Nephron (organoid): ENCODE data around the gene CD79B.

Experiments
- H3K27ac Mint-ChIP-seq, 3 experiments: 2 replicates each; pipeline ENCODE4 v1.8.0; 2020; ENCODE audit warnings: mixed read lengths in 3 of 3, mild to moderate bottlenecking in 2 of 3, moderate library complexity in 1 of 3
- H3K27me3 Mint-ChIP-seq: 2 replicates; pipeline ENCODE4 v1.8.0; 2021; ENCODE audit warnings: low read depth, mild to moderate bottlenecking, moderate library complexity, mixed read lengths
- H3K36me3 Mint-ChIP-seq: 2 replicates; pipeline ENCODE4 v1.8.0; 2020; ENCODE audit warnings: low read depth, mixed read lengths
- H3K4me1 Mint-ChIP-seq: 2 replicates; pipeline ENCODE4 v1.8.0; 2020; ENCODE audit warnings: mixed read lengths
- H3K4me3 Mint-ChIP-seq, 3 experiments: 2 replicates each; pipeline ENCODE4 v1.8.0; 2020; ENCODE audit warnings: mild to moderate bottlenecking in 3 of 3, mixed read lengths in 3 of 3, moderate library complexity in 2 of 3
- H3K9me3 Mint-ChIP-seq: 2 replicates; pipeline ENCODE4 v1.8.0; 2020; ENCODE audit warnings: mixed read lengths
- CTCF ChIP-seq, 3 experiments: fragments of 200-600 bp; sonication (generic); IDR thresholded peaks; one replicate each; pipeline ENCODE4 v1.5.0; 2021; ENCODE audit warnings: antibody characterized with exemption in 3 of 3; ENCODE audit not compliant: unreplicated experiment in 3 of 3

CD79B gene

DNA sequence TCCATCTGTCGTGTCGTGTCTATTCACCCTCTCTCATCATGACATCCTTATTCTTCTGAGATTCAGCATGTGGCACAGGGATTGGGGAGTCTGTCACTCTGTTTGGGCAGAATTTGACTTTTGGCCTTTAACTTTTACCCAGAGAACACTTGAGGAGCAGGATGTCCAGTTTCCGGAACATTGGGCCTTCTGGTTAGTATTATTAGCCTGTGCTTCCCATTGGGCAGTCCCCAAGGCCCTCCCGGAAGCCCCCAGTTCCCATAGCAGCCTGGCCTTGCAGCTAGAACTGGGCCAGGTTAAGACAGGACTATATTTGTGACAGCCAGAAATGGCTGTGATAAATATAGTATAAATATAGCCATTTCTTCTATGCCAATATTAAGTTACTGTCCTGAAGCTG lies 31.0 kb upstream of the CD79B start:
- Mint-ChIP-seq H3K4me3 (no peak overlapping the region), H3K36me3 (no peaks in the 10 kb centered on the region)

GRCh38 chr17:63962298-63962744 lies 30.2 kb upstream of the CD79B start:
- Mint-ChIP-seq H3K27me3 (peaks cover 22% of the 10 kb centered on the region), H3K4me1 (no peaks in the 10 kb centered on the region), H3K4me3 (peak overlapping the region in 1 of 3 experiments; percentile 19)

More for the DNA sequence above, 31.0 kb upstream of the CD79B start:
- no peak for TF ChIP-seq CTCF (IDR thresholded peaks at IDR 0.05; ENCODE audit: unreplicated experiment in 3 of 3)
- Mint-ChIP-seq H3K27me3 (peaks cover 22% of the 10 kb centered on the region), H3K27ac (no peak overlapping the region), H3K4me1 (no peaks in the 10 kb centered on the region), H3K9me3 (no peaks in the 10 kb centered on the region)

GRCh38 chr17:63961355-63962212 lies 29.5 kb upstream of the CD79B start:
- Mint-ChIP-seq H3K9me3 (no peaks in the 10 kb centered on the region), H3K27me3 (peaks cover 22% of the 10 kb centered on the region), H3K4me3 (peak overlapping the region; percentile 39 to 58 (median 53)), H3K36me3 (no peaks in the 10 kb centered on the region), H3K27ac (no peak overlapping the region), H3K4me1 (no peaks in the 10 kb centered on the region)
- TF ChIP-seq CTCF (IDR thresholded peaks at IDR 0.05; ENCODE audit: unreplicated experiment in 3 of 3) = no peak

More at GRCh38 chr17:63962298-63962744, 30.2 kb upstream of the CD79B start:
- H3K9me3 Mint-ChIP-seq = no peaks in the 10 kb centered on the region
- no peak overlapping the region for H3K27ac Mint-ChIP-seq
- no peak for TF ChIP-seq CTCF (IDR thresholded peaks at IDR 0.05; ENCODE audit: unreplicated experiment in 3 of 3)
- no peaks in the 10 kb centered on the region for H3K36me3 Mint-ChIP-seq

DNA sequence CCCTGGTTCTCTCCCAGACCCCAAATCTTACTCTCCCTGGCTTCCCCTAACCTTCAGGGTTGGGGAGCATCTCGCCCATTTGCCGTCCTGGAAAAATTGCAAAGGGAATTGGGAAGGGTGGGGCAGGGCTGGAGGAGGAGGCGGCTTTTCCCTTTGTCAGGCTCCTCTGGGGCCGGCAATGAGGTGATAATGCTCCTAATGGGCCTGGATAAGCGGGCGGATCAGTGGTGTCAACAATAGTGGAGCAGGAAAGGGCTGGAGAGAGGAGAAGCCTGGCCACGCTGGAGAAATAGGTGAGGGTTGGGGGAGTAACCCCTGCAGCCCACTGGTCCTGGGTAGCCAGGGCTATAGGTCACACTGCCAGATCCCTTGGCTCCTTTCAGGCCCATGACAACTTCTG lies 28.3 kb upstream of the CD79B start:
- Mint-ChIP-seq H3K4me1 (no peaks in the 10 kb centered on the region), H3K36me3 (no peaks in the 10 kb centered on the region), H3K27ac (no peak overlapping the region), H3K27me3 (peaks cover 19% of the 10 kb centered on the region), H3K9me3 (no peaks in the 10 kb centered on the region), H3K4me3 (no peak overlapping the region)
- TF ChIP-seq CTCF (IDR thresholded peaks at IDR 0.05; ENCODE audit: unreplicated experiment in 3 of 3) = no peak

- no peaks in the 10 kb centered on the region for H3K36me3 Mint-ChIP-seq
- no peaks in the 10 kb centered on the region for H3K4me1 Mint-ChIP-seq
- no peaks in the 10 kb centered on the region for H3K9me3 Mint-ChIP-seq
- peaks cover 19% of the 10 kb centered on the region for H3K27me3 Mint-ChIP-seq
- H3K4me3 Mint-ChIP-seq = no peak overlapping the region
- no peak for TF ChIP-seq CTCF (IDR thresholded peaks at IDR 0.05; ENCODE audit: unreplicated experiment in 3 of 3)
- H3K27ac Mint-ChIP-seq = no peak overlapping the region
Measured at GRCh38 chr17:63960006-63960405, 27.9 kb upstream of the CD79B start.
